CD4-positive, alpha-beta T cell (primary cell): ENCODE measurements around the gene BLTP2. TPM values are rescaled to one million over a fixed set of nuclear protein-coding genes. Genes with fewer than 3 reads are reported as not detected.

Experiments
- ATAC-seq: fragments of 200-7000 bp; cut with Tn5 transposase; one replicate; pipeline ENCODE4 v1.10.0; 2022; ENCODE audit warnings: mild to moderate bottlenecking; ENCODE audit not compliant: poor library complexity
- CTCF ChIA-PET: fragments of 350-600 bp; sonication (Branson Sonifier 250); formaldehyde crosslinking; loops from one replicate; lab custom pipeline; 2021; ENCODE audit warnings: antibody characterized with exemption, inconsistent platforms; lab: Charles Lee
- POLR2A ChIA-PET: fragments of 350-600 bp; sonication (Branson Sonifier 250); formaldehyde crosslinking; loops from one replicate; lab custom pipeline; 2021; ENCODE audit warnings: antibody characterized with exemption, inconsistent platforms; lab: Charles Lee
- DNase-seq, 14 experiments: peaks; one replicate each; pipeline ENCODE4 v3.0.0-alpha.2; 2013 to 2020; ENCODE audit warnings: mixed read lengths in 2 of 14
- H3K27ac ChIP-seq, 2 donors: one replicate each; pipeline versions ENCODE4 v1.5.1 to v1.7.0; 2013; ENCODE audit warnings: low read length in 2 of 2, low read depth in 1 of 2, mild to moderate bottlenecking in 1 of 2
- H3K27me3 ChIP-seq, 2 experiments: 1 replicate in 1 of 2; 2 replicates in 1 of 2; pipeline versions ENCODE4 v1.6.1 to v1.7.0; 2013; ENCODE audit warnings: low read length in 2 of 2, control low read depth in 1 of 2, mild to moderate bottlenecking in 1 of 2, moderate library complexity in 1 of 2; ENCODE audit not compliant: insufficient read depth in 2 of 2, control insufficient read depth in 1 of 2
- H3K36me3 ChIP-seq: one replicate; pipeline ENCODE4 v1.6.1; 2013; ENCODE audit warnings: low read length, control low read depth; ENCODE audit not compliant: insufficient read depth
- H3K4me1 ChIP-seq: one replicate; pipeline ENCODE4 v1.6.1; 2013; ENCODE audit warnings: low read length, control low read depth; ENCODE audit not compliant: insufficient read depth
- H3K4me3 ChIP-seq: one replicate; pipeline ENCODE4 v1.5.1; 2013; ENCODE audit warnings: mild to moderate bottlenecking, low read length, moderate library complexity
- H3K9me3 ChIP-seq, 2 experiments: 1 replicate in 1 of 2; 2 replicates in 1 of 2; pipeline versions ENCODE4 v1.6.1 to v1.7.0; 2013; ENCODE audit warnings: low read length in 2 of 2, mild to moderate bottlenecking in 2 of 2, control low read depth in 1 of 2, moderate library complexity in 1 of 2; ENCODE audit not compliant: control insufficient read depth in 1 of 2, insufficient read depth in 1 of 2
- H3K27ac Mint-ChIP-seq: one replicate; pipeline ENCODE4 v1.8.0; 2020; ENCODE audit warnings: mixed read lengths
- H3K27me3 Mint-ChIP-seq: one replicate; pipeline ENCODE4 v1.8.0; 2021; ENCODE audit warnings: mixed read lengths
- H3K36me3 Mint-ChIP-seq: one replicate; pipeline ENCODE4 v1.8.0; 2021; ENCODE audit warnings: low read depth, mixed read lengths
- H3K4me1 Mint-ChIP-seq: one replicate; pipeline ENCODE4 v1.8.0; 2021; ENCODE audit warnings: low read depth, mixed read lengths
- H3K4me3 Mint-ChIP-seq: one replicate; pipeline ENCODE4 v1.8.0; 2020; ENCODE audit warnings: mild to moderate bottlenecking, mixed read lengths
- H3K9me3 Mint-ChIP-seq: one replicate; pipeline ENCODE4 v1.8.0; 2020; ENCODE audit warnings: mixed read lengths
- intact Hi-C, 2 experiments: fragments of 100-400 bp; cut with DNase I in 1 of 2; cut with micrococcal nuclease in 1 of 2; formaldehyde crosslinking; loops; one replicate each; pipeline versions ENCODE4 v1.15.1 to v1.9.0; 2023 to 2025; cut with DNase I, micrococcal nuclease
- total RNA-seq, 174 experiments: library from RNA in 2 of 174; stranded (reverse) in 2 of 174; gene quantifications; one replicate each; pipeline ENCODE4 v1.2.3 and lab custom pipeline; 2021 to 2026
- TF ChIP-seq, protein P1 (sequence below): fragments of 200-600 bp; IDR thresholded peaks from one replicate; pipeline ENCODE4 v1.8.0; 2022; ENCODE audit warnings: antibody characterized with exemption, mild to moderate bottlenecking

BLTP2 gene
- total RNA-seq, 2 experiments from 2014 or later, result 120 to 124 TPM

- no peak overlapping the region for H3K27ac ChIP-seq
- H3K4me3 ChIP-seq, result no peak overlapping the region
- Mint-ChIP-seq H3K4me1 (peaks cover 4% of the 10 kb centered on the region), H3K36me3 (peaks cover 94% of the 10 kb centered on the region), H3K27ac (no peak overlapping the region), H3K9me3 (no peaks in the 10 kb centered on the region), H3K4me3 (no peak overlapping the region), H3K27me3 (no peaks in the 10 kb centered on the region)
- no peaks in the 10 kb centered on the region for H3K27me3 ChIP-seq
- TF ChIP-seq, protein P1, sequence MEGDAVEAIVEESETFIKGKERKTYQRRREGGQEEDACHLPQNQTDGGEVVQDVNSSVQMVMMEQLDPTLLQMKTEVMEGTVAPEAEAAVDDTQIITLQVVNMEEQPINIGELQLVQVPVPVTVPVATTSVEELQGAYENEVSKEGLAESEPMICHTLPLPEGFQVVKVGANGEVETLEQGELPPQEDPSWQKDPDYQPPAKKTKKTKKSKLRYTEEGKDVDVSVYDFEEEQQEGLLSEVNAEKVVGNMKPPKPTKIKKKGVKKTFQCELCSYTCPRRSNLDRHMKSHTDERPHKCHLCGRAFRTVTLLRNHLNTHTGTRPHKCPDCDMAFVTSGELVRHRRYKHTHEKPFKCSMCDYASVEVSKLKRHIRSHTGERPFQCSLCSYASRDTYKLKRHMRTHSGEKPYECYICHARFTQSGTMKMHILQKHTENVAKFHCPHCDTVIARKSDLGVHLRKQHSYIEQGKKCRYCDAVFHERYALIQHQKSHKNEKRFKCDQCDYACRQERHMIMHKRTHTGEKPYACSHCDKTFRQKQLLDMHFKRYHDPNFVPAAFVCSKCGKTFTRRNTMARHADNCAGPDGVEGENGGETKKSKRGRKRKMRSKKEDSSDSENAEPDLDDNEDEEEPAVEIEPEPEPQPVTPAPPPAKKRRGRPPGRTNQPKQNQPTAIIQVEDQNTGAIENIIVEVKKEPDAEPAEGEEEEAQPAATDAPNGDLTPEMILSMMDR, result no peak
- H3K4me1 ChIP-seq, result no peaks in the 10 kb centered on the region
- no peaks in the 10 kb centered on the region for H3K9me3 ChIP-seq
- ChIA-PET POLR2A (no interaction called here), CTCF (interaction anchor here (0.7 kb wide), 1 partner anchor 11 kb away, joined by 3 read pairs; no protein-coding TSS in a partner anchor)
- no peak for ATAC-seq
- DNase-seq, result no peak
- intact Hi-C loops, result no loop called here
- H3K36me3 ChIP-seq, result peaks cover 83% of the 10 kb centered on the region
Measured at GRCh38 chr17:28622186-28622585, 22.8 kb downstream of the BLTP2 start.

- Mint-ChIP-seq H3K27ac (no peak overlapping the region), H3K4me3 (no peak overlapping the region), H3K27me3 (no peaks in the 10 kb centered on the region)
Measured at GRCh38 chr17:28620010-28620409, 24.9 kb downstream of the BLTP2 start.

DNA sequence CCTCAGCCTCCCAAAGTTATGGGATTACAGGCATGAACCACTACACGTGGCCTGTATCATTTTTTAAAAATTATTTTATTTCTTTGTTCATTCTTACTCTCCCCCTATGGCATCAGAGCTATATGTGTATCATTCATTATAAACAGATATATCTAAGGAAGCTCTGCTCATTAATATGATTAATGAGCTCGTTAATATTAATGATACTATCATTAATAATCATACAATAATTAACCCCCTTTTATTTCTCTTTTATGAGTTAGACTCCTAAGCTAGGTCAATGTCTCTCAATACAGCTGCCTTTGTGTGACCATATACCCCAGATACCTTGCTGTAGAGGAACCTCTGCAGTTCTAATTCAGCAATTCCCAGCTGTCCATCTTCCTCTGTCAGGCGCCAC lies 26.5 kb downstream of the BLTP2 start:
- Mint-ChIP-seq H3K36me3 (peaks cover 93% of the 10 kb centered on the region), H3K27ac (no peak overlapping the region), H3K27me3 (no peaks in the 10 kb centered on the region), H3K4me3 (no peak overlapping the region), H3K4me1 (peaks cover 2% of the 10 kb centered on the region), H3K9me3 (no peaks in the 10 kb centered on the region)
- no peaks in the 10 kb centered on the region for H3K4me1 ChIP-seq
- no peak overlapping the region for H3K27ac ChIP-seq
- no peaks in the 10 kb centered on the region for H3K27me3 ChIP-seq
- ATAC-seq (no peak), DNase-seq (no peak)
- POLR2A ChIA-PET, result interaction anchor here (1.4 kb wide), 1 partner anchor 19 kb away, joined by 4 read pairs; no protein-coding TSS in a partner anchor
- TF ChIP-seq, protein P1, result no peak
- no peaks in the 10 kb centered on the region for H3K9me3 ChIP-seq
- CTCF ChIA-PET, result no interaction called here
- H3K36me3 ChIP-seq, result peaks cover 95% of the 10 kb centered on the region
- intact Hi-C loops, result no loop called here
- no peak overlapping the region for H3K4me3 ChIP-seq

More at GRCh38 chr17:28620010-28620409, 24.9 kb downstream of the BLTP2 start:
- intact Hi-C loops, result no loop called here
- no peaks in the 10 kb centered on the region for H3K4me1 Mint-ChIP-seq
- H3K27ac ChIP-seq, result no peak overlapping the region
- DNase-seq (no peak), ATAC-seq (no peak)
- no peaks in the 10 kb centered on the region for H3K4me1 ChIP-seq
- POLR2A ChIA-PET, result no interaction called here
- peaks cover 96% of the 10 kb centered on the region for H3K36me3 Mint-ChIP-seq
- TF ChIP-seq, protein P1, result no peak
- no peaks in the 10 kb centered on the region for H3K27me3 ChIP-seq
- no peaks in the 10 kb centered on the region for H3K9me3 ChIP-seq
- H3K4me3 ChIP-seq, result no peak overlapping the region
- H3K9me3 Mint-ChIP-seq, result no peaks in the 10 kb centered on the region
- H3K36me3 ChIP-seq, result peaks cover 95% of the 10 kb centered on the region
- CTCF ChIA-PET, result no interaction called here
